SK-N-SH (cell line): ENCODE data around the gene GIT2. TPM values are rescaled to one million over a fixed set of nuclear protein-coding genes. Genes with fewer than 3 reads are reported as not detected.

ENCODE experiments used
- CTCF ChIA-PET: fragments of 300-600, 350-600 bp; formaldehyde crosslinking; extraction: SDS; loops from one replicate; lab custom pipeline; 2021; lab: Yijun Ruan, JAX
- POLR2A ChIA-PET: fragments of 350-600 bp; sonication (Branson Sonifier 250); formaldehyde crosslinking; extraction: SDS; loops from one replicate; lab custom pipeline; 2020; ENCODE audit warnings: antibody characterized with exemption, inconsistent platforms; lab: Yijun Ruan, JAX
- DNase-seq: peaks from one replicate; pipeline ENCODE4 v3.0.0; 2012
- H2AFZ ChIP-seq: fragments of 200-600 bp; sonication (generic); 2 replicates; pipeline ENCODE4 v1.8.1; 2016; ENCODE audit warnings: antibody characterized with exemption, mild to moderate bottlenecking, low read depth
- H3F3A ChIP-seq: fragments of 200-600 bp; sonication (generic); replicated peaks from 2 replicates; pipeline ENCODE3; 2016; ENCODE audit warnings: antibody characterized with exemption, mild to moderate bottlenecking; ENCODE audit not compliant: insufficient read depth
- H3K27ac ChIP-seq, 2 experiments: fragments of 200-500 bp in 1 of 2; fragments of 200-600 bp in 1 of 2; sonication (Bioruptor generic) in 1 of 2; sonication (generic), shearing (Covaris generic) in 1 of 2; 2 replicates each; pipeline versions ENCODE4 v1.5.1 to v1.6.1; 2014 to 2016; ENCODE audit warnings: low read depth in 2 of 2, inconsistent platforms in 1 of 2, low read length in 1 of 2, mild to moderate bottlenecking in 1 of 2, mixed read lengths in 1 of 2
- H3K27me3 ChIP-seq: fragments of 200-600 bp; sonication (generic), shearing (Covaris generic); 2 replicates; pipeline ENCODE4 v1.6.1; 2016; ENCODE audit warnings: mixed run types; ENCODE audit not compliant: insufficient read depth
- H3K36me3 ChIP-seq, 2 experiments: fragments of 200-500 bp in 1 of 2; fragments of 200-600 bp in 1 of 2; sonication (Bioruptor generic) in 1 of 2; sonication (generic) in 1 of 2; replicated peaks in 1 of 2; 2 replicates each; pipeline versions ENCODE3 to v1.5.1; 2014 to 2016; ENCODE audit warnings: low read length in 1 of 2, mild to moderate bottlenecking in 1 of 2; ENCODE audit not compliant: insufficient read depth in 2 of 2, control insufficient read depth in 1 of 2
- H3K4me1 ChIP-seq, 2 experiments: fragments of 200-500 bp in 1 of 2; fragments of 200-600 bp in 1 of 2; sonication (Bioruptor generic) in 1 of 2; sonication (generic), shearing (Covaris generic) in 1 of 2; 2 replicates each; pipeline versions ENCODE4 v1.5.1 to v1.6.1; 2014 to 2016; ENCODE audit warnings: low read depth in 1 of 2, low read length in 1 of 2, mixed run types in 1 of 2; ENCODE audit not compliant: insufficient read depth in 2 of 2, control insufficient read depth in 1 of 2
- H3K4me2 ChIP-seq: fragments of 200-600 bp; sonication (generic), shearing (Covaris generic); 2 replicates; pipeline ENCODE4 v1.6.1; 2017; ENCODE audit warnings: mixed run types
- H3K4me3 ChIP-seq, 2 experiments: fragments of 200-500 bp in 1 of 2; fragments of 200-600 bp in 1 of 2; sonication (Bioruptor generic) in 1 of 2; sonication (generic), shearing (Covaris generic) in 1 of 2; 2 replicates each; pipeline versions ENCODE4 v1.5.1 to v1.8.1; 2014 to 2016; ENCODE audit warnings: low read depth in 2 of 2, inconsistent platforms in 1 of 2, low read length in 1 of 2, mild to moderate bottlenecking in 1 of 2, mixed read lengths in 1 of 2, moderate library complexity in 1 of 2
- H3K79me2 ChIP-seq: fragments of 200-600 bp; sonication (generic); 2 replicates; pipeline ENCODE4 v1.8.1; 2017; ENCODE audit warnings: mild to moderate bottlenecking; ENCODE audit not compliant: insufficient read depth
- H3K9ac ChIP-seq: fragments of 200-600 bp; sonication (generic); 2 replicates; pipeline ENCODE4 v1.6.1; 2017; ENCODE audit warnings: mixed run types
- H3K9me2 ChIP-seq: fragments of 200-600 bp; sonication (generic); 2 replicates; pipeline ENCODE4 v1.6.1; 2017; ENCODE audit warnings: mixed run types
- H3K9me3 ChIP-seq: fragments of 200-600 bp; sonication (generic); 2 replicates; pipeline ENCODE4 v1.6.1; 2017; ENCODE audit warnings: mixed run types, mild to moderate bottlenecking, moderate library complexity
- H4K20me1 ChIP-seq: fragments of 200-600 bp; sonication (generic); 2 replicates; pipeline ENCODE4 v1.6.1; 2017; ENCODE audit warnings: mild to moderate bottlenecking, mixed run types; ENCODE audit not compliant: insufficient read depth
- CHD2 ChIP-seq: fragments of 150-350 bp; IDR thresholded peaks from 2 replicates; pipeline ENCODE4 v1.6.1; 2018; ENCODE audit warnings: low read length; ENCODE audit not compliant: partially characterized antibody
- ELF1 ChIP-seq: IDR thresholded peaks from 2 replicates; pipeline ENCODE4 v1.4.0; 2012
- EZH2phosphoT487 ChIP-seq: fragments of 200-600 bp; sonication (generic); IDR thresholded peaks from 2 replicates; pipeline ENCODE4 v1.6.1; 2017; ENCODE audit warnings: low read depth, mixed run types, mild to moderate bottlenecking, antibody characterized with exemption, moderate library complexity, borderline replicate concordance
- FOSL2 ChIP-seq: IDR thresholded peaks from 2 replicates; pipeline ENCODE4 v1.4.0; 2012; ENCODE audit warnings: low read depth, mild to moderate bottlenecking, moderate library complexity, borderline replicate concordance
- FOXJ3 ChIP-seq: sonication (generic); formaldehyde crosslinking; IDR thresholded peaks from 2 replicates; pipeline ENCODE4 v1.5.1; 2020; ENCODE audit warnings: mild to moderate bottlenecking, missing genetic modification reagents
- GABPA ChIP-seq: IDR thresholded peaks from 2 replicates; pipeline ENCODE4 v1.4.0; 2012; ENCODE audit warnings: low read depth, mild to moderate bottlenecking
- GATA2 ChIP-seq: sonication (generic); formaldehyde crosslinking; IDR thresholded peaks from 2 replicates; pipeline ENCODE4 v1.5.0; 2020; ENCODE audit warnings: mild to moderate bottlenecking, missing genetic modification reagents
- JUND ChIP-seq: IDR thresholded peaks from 2 replicates; pipeline ENCODE4 v1.4.0; 2012
- MEF2A ChIP-seq: IDR thresholded peaks from 2 replicates; pipeline ENCODE4 v1.4.0; 2012; ENCODE audit warnings: low read depth, borderline replicate concordance
- MXI1 ChIP-seq: IDR thresholded peaks from 2 replicates; pipeline ENCODE4 v1.6.1; 2012; ENCODE audit warnings: mild to moderate bottlenecking, low read depth, low read length, improper control_type of control experiment
- NRF1 ChIP-seq: IDR thresholded peaks from 2 replicates; pipeline ENCODE4 v1.6.1; 2012; ENCODE audit warnings: low read depth, mild to moderate bottlenecking, low read length
- POLR2AphosphoS5 ChIP-seq: IDR thresholded peaks from 2 replicates; pipeline ENCODE4 v1.6.1; 2012; ENCODE audit warnings: low read depth, low read length
- RAD21 ChIP-seq: IDR thresholded peaks from 2 replicates; pipeline ENCODE4 v1.6.1; 2012; ENCODE audit warnings: mild to moderate bottlenecking, low read length
- RCOR1 ChIP-seq: fragments of 150-350 bp; IDR thresholded peaks from 2 replicates; pipeline ENCODE4 v1.6.1; 2017; ENCODE audit warnings: antibody characterized with exemption, low read length
- RFX5 ChIP-seq: IDR thresholded peaks from 2 replicates; pipeline ENCODE4 v1.6.1; 2012; ENCODE audit warnings: mild to moderate bottlenecking, improper control_type of control experiment, low read length
- SIN3A ChIP-seq: IDR thresholded peaks from 2 replicates; pipeline ENCODE4 v1.6.1; 2012; ENCODE audit warnings: low read depth, mild to moderate bottlenecking, low read length, moderate library complexity, borderline replicate concordance
- SMC3 ChIP-seq: IDR thresholded peaks from 2 replicates; pipeline ENCODE4 v1.6.1; 2012; ENCODE audit warnings: low read depth, low read length, improper control_type of control experiment
- TAF1 ChIP-seq: IDR thresholded peaks from 2 replicates; pipeline ENCODE4 v1.6.1; 2012; ENCODE audit warnings: low read depth, mild to moderate bottlenecking, low read length, moderate library complexity, borderline replicate concordance
- TEAD4 ChIP-seq: IDR thresholded peaks from 2 replicates; pipeline ENCODE4 v1.4.0; 2012; ENCODE audit warnings: mild to moderate bottlenecking, borderline replicate concordance; ENCODE audit not compliant: insufficient read depth
- WGBS: methylation state at CpG from one replicate; pipeline ENCODE4 v1.1.6; 2017; ENCODE audit warnings: low lambda C conversion rate; 5-methylcytosine and 5-hydroxymethylcytosine counted together
- polyA plus RNA-seq, 3 experiments: library from polyadenylated mRNA; depleted of rRNA; stranded (reverse); fragments of >200 nt; gene quantifications; 2 replicates each; pipeline ENCODE4 v1.2.3, GENCODE V29; 2012
- TF ChIP-seq, protein P1 (sequence below): IDR thresholded peaks from 2 replicates; pipeline ENCODE4 v1.4.0; 2012; ENCODE audit warnings: low read depth, borderline replicate concordance
- TF ChIP-seq, protein P2 (sequence below): IDR thresholded peaks from 2 replicates; pipeline ENCODE4; 2012
- TF ChIP-seq, protein P3 (sequence below): IDR thresholded peaks from 2 replicates; pipeline ENCODE4 v1.4.0; 2012; ENCODE audit warnings: low read depth, borderline replicate concordance
- TF ChIP-seq, protein P4 (sequence below): fragments of 150-350 bp; IDR thresholded peaks from 2 replicates; pipeline ENCODE4 v1.6.1; 2017; ENCODE audit warnings: antibody characterized with exemption, low read length, low read depth, borderline replicate concordance

The GIT2 gene
- polyA plus RNA-seq, 1 of the 3 experiments (the other 2 are of a cell fraction): 21.2 TPM

DNA sequence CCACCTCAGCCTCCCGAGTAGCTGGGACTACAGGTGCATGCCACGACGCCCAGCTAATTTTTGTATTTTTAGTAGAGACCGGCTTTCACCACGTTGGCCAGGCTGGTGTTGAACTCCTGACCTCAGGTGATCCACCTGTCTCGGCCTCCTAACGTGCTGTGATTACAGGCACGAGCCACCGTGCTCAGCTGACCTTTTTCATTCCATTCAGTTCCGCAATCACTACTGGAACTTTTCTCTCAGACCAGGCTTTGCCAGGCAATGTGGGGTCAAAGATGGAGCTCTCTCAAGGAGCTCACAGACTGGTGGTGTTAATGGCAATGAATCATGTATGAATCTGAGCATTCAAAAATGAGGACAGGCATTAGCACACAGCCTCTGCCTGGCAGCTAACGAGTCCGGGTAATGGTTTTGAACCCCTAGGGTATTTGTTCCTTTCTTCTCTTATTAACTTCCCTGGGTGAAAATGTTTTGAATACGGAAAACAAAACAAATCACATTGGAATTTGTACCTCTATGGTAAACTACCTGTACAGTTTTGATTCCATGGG is 105.5 kb downstream of the GIT2 start:
- Histone ChIP-seq H3K9me3 (no peaks in the 10 kb centered on the region), H3K27me3 (no peaks in the 10 kb centered on the region), H3K9me2 (no peaks in the 10 kb centered on the region), H3K4me3 (no peak overlapping the region), H3K27ac (no peak overlapping the region), H3K36me3 (no peaks in the 10 kb centered on the region), H3K79me2 (no peaks in the 10 kb centered on the region), H2AFZ (no peak overlapping the region), H4K20me1 (no peaks in the 10 kb centered on the region), H3K9ac (no peak overlapping the region), H3K4me2 (no peak overlapping the region), H3K4me1 (peaks cover 0 to 10% of the 10 kb centered on the region in 2 experiments; a peak in 2 of 4 replicates), H3F3A (peaks cover 12% of the 10 kb centered on the region)
- no peak for DNase-seq
- ChIA-PET POLR2A (no interaction called here), CTCF (interaction anchor here (0.7 to 1.0 kb wide), 2 partner anchors 37 to 106 kb away, joined by 3 read pairs; no protein-coding TSS in a partner anchor)
- no peak for TF ChIP-seq NRF1
- no peak for TF ChIP-seq GATA2 (CRISPR knock-in tag)
- TF ChIP-seq, protein P1, sequence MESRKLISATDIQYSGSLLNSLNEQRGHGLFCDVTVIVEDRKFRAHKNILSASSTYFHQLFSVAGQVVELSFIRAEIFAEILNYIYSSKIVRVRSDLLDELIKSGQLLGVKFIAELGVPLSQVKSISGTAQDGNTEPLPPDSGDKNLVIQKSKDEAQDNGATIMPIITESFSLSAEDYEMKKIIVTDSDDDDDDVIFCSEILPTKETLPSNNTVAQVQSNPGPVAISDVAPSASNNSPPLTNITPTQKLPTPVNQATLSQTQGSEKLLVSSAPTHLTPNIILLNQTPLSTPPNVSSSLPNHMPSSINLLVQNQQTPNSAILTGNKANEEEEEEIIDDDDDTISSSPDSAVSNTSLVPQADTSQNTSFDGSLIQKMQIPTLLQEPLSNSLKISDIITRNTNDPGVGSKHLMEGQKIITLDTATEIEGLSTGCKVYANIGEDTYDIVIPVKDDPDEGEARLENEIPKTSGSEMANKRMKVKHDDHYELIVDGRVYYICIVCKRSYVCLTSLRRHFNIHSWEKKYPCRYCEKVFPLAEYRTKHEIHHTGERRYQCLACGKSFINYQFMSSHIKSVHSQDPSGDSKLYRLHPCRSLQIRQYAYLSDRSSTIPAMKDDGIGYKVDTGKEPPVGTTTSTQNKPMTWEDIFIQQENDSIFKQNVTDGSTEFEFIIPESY: no peak
- TF ChIP-seq FOSL2: no peak
- no peak for TF ChIP-seq JUND
- TF ChIP-seq GABPA: no peak
- no peak for TF ChIP-seq MXI1
- TF ChIP-seq SIN3A: no peak
- no peak for TF ChIP-seq RFX5
- TF ChIP-seq RAD21: no peak
- TF ChIP-seq EZH2phosphoT487: no peak
- no peak for TF ChIP-seq POLR2AphosphoS5
- 87% methylated on average over 13 of the region's 13 CpGs for WGBS

DNA sequence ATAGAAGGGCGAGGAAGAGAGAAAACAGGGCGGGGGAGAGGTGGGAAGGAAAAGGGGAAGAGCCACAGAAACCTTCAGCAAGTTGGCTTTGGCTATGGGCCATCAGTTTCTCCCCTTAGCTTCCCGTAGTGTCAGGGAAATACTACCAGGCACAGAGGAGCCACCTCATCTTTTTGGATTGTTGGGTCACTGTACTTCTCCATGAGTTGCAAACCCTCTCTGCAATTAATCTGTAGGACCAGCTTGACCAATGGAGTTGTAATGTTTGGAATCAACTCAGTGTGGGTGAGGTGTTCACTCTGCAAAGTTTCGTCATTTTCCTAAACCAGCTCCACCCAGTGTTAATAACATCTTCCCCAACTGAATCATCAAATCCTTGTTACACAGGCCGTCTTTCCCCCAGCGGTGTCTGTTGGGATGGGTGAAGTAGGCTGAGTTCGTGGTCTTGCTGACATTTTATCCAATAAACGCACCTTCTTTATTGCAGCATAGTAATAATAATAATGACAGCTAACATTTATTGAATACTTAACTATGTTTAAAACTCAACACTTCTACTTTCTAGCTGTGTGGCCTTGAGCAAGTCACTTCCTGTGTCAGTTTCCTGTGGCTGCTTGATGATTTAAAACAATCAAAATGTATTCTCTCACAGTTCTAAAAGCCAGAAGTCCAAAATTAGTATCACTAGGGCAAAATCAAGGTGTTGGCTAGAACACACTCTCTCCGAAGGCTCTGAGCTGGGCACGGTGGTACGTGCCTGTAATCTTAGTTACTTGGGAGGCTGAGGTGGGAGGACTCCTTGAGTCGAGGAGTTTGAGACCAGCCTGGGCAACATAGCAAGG is 107.8 kb downstream of the GIT2 start:
- no peaks in the 10 kb centered on the region for H3K79me2 ChIP-seq
- H3K36me3 ChIP-seq: no peaks in the 10 kb centered on the region
- H3K4me1 ChIP-seq: peaks cover 0 to 10% of the 10 kb centered on the region in 2 experiments; a peak in 2 of 4 replicates
- H3K9ac ChIP-seq: no peak overlapping the region; the same call in 1 of the 2 replicates
- no peak overlapping the region for H3K4me3 ChIP-seq
- DNase-seq: no peak
- H3K27ac ChIP-seq: peak overlapping the region in 1 of 2 experiments; percentile 58; a peak in 2 of 4 replicates
- H3F3A ChIP-seq: peaks cover 12% of the 10 kb centered on the region
- WGBS: 67% methylated on average over 12 of the region's 12 CpGs
- H3K9me3 ChIP-seq: no peaks in the 10 kb centered on the region
- CTCF ChIA-PET: interaction anchor here (0.8 to 1.6 kb wide), 3 partner anchors 35 to 43 kb away, joined by 3 to 9 read pairs (median 3); no protein-coding TSS in a partner anchor
- H4K20me1 ChIP-seq: no peaks in the 10 kb centered on the region
- H3K27me3 ChIP-seq: no peaks in the 10 kb centered on the region
- peak overlapping the region; percentile 64; the same call in 1 of the 2 replicates for H2AFZ ChIP-seq
- POLR2A ChIA-PET: no interaction called here
- peak overlapping the region; percentile 30; the same call in 1 of the 2 replicates for H3K4me2 ChIP-seq
- no peaks in the 10 kb centered on the region for H3K9me2 ChIP-seq
- TF ChIP-seq, protein P2, sequence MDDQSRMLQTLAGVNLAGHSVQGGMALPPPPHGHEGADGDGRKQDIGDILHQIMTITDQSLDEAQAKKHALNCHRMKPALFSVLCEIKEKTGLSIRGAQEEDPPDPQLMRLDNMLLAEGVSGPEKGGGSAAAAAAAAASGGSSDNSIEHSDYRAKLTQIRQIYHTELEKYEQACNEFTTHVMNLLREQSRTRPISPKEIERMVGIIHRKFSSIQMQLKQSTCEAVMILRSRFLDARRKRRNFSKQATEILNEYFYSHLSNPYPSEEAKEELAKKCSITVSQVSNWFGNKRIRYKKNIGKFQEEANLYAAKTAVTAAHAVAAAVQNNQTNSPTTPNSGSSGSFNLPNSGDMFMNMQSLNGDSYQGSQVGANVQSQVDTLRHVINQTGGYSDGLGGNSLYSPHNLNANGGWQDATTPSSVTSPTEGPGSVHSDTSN: no peak
- no peak for TF ChIP-seq GATA2 (CRISPR knock-in tag)
- TF ChIP-seq, protein P3, sequence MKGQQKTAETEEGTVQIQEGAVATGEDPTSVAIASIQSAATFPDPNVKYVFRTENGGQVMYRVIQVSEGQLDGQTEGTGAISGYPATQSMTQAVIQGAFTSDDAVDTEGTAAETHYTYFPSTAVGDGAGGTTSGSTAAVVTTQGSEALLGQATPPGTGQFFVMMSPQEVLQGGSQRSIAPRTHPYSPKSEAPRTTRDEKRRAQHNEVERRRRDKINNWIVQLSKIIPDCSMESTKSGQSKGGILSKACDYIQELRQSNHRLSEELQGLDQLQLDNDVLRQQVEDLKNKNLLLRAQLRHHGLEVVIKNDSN: no peak
- no peak for TF ChIP-seq TEAD4
- no peak for TF ChIP-seq ELF1
- TF ChIP-seq MEF2A: no peak
- TF ChIP-seq RCOR1: no peak
- TF ChIP-seq, protein P4, sequence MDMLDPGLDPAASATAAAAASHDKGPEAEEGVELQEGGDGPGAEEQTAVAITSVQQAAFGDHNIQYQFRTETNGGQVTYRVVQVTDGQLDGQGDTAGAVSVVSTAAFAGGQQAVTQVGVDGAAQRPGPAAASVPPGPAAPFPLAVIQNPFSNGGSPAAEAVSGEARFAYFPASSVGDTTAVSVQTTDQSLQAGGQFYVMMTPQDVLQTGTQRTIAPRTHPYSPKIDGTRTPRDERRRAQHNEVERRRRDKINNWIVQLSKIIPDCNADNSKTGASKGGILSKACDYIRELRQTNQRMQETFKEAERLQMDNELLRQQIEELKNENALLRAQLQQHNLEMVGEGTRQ: no peak
- no peak for TF ChIP-seq GABPA
- no peak for TF ChIP-seq POLR2AphosphoS5
- no peak for TF ChIP-seq CHD2
- TF ChIP-seq SMC3: no peak
- TF ChIP-seq RFX5: no peak
- no peak for TF ChIP-seq FOXJ3 (CRISPR knock-in tag)
- no peak for TF ChIP-seq TAF1
